ENCODE data around the gene PPP4R1.

The PPP4R1 gene

GRCh38 chr18:9549405-9549804 lies 65.0 kb downstream of the PPP4R1 start:
- ATAC-seq, result no peak
- no peak for DNase-seq

GRCh38 chr18:9547782-9548181 lies 66.6 kb downstream of the PPP4R1 start:
- no peak for DNase-seq
- ATAC-seq, result no peak

DNA sequence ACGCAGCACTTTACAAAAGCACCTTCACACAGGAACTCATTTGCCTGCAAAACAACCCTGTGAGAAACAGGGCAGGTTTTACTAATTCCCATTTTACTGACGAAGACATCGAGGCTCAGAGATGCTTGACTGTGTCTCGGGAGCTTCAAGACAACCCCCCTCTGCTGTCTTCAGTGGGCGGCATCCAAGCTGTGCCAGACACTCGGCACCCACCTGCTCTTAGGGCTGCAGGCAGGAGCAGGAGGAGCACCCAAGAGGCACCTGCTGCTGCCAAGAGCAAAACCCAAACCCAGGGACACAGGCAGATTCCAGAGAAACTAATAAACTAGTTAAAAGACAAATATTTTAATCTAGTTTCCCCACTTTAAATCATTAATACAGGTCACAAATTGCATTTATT lies 67.9 kb downstream of the PPP4R1 start:
- no peak for DNase-seq
- ATAC-seq, result no peak

GRCh38 chr18:9545029-9545428 lies 69.3 kb downstream of the PPP4R1 start:
- ATAC-seq, result no peak
- no peak for DNase-seq

DNA sequence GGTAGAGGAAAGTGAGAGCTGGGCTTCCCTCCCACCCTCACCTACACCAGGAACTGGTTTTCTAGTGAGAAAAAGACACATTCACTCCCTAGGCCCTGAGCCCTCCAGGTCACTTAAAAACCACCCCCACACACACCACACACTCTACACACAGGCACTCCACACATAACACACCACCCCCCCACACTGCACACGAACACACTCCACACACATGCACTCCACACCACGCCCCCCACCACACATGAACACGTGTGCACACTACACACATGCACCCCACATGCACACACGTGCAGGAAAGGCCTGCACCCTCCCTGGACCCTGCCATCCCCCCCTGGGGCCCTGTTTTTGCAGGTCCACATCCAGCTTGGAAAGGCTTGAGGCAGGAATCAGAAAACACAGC lies 71.4 kb downstream of the PPP4R1 start:
- ATAC-seq (no peak), DNase-seq (no peak)

DNA sequence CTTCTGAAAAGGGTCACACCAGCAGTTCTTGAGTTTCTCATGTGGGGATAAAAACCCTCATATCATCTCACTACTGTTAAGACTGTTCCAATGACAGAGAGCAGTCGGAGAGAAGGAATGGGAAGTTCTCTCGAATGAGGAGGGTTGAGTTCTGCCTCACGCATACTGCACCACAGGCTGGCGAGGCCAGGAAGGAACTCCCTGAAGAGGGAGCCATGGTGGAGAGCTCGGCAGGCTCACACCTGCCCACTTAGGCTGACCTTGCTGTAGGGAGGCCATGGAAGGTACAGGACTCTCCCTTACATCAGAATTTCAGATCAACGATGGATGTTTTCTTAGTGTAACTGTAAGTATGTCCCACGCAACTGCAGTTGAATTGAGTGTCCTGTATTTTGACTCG lies 74.4 kb downstream of the PPP4R1 start:
- ATAC-seq, result no peak

DNA sequence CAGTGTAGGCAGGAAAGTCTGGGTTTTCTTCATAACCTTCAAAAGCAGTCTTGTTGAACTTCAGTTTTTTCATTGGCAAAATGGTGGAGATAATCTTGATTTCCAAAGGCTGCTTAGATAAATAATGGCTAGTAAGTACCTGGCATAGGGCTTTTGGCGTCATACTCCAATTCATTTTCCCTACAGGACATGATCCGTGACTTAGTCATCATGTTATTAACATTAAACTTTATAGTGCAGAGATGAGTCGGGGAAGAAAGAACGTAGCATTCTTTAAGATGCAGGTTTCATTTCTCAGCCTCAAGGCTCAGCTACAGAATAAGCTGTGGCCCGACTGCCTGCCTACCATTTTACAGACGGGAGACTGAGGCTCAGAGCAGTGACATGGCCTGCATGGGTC lies 75.1 kb downstream of the PPP4R1 start:
- no peak for ATAC-seq

More for the DNA sequence above, 74.4 kb downstream of the PPP4R1 start:
- DNase-seq, result no peak

GRCh38 chr18:9537677-9538076 lies 76.7 kb downstream of the PPP4R1 start:
- ATAC-seq, result no peak
- DNase-seq, result no peak

More for the DNA sequence above, 75.1 kb downstream of the PPP4R1 start:
- no peak for DNase-seq

DNA sequence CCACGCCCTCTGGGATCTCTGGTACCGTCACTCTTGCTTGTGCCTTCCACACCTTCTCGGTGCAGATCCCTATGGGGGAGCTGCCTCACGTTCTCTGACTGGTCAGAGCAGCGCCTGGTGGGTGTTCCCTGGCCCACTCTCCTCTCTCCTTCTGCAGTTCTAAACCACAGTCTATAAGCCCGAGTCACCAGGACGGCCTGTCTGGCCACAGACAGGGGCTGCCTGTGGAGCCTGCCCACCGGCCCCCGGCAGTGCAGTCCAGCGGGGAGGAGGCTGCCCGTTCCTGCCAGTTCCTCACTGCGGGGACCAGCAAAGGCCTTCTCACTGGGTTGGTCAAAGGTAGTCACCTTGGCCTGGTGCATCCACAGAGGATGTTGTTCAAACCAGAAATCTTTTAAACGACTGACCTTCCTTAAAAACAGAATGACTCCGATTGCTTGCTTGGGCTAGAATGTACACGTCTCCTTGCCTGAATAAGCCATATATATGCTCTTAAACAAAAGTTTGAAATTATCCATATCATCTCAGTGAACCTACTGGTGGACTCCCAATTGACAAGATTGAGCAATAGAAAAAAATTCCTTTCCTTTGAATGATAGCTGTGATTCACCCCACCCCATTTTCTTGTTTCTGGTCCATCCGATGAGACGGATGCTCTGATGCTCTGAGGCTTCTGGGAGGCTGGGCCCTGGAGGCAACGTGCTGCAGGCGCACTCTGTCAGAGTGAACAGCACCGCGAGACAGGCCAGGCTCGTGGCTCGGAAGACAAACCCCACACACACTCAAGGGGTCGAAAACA lies 77.8 kb downstream of the PPP4R1 start:
- ATAC-seq (no peak), DNase-seq (no peak)

DNA sequence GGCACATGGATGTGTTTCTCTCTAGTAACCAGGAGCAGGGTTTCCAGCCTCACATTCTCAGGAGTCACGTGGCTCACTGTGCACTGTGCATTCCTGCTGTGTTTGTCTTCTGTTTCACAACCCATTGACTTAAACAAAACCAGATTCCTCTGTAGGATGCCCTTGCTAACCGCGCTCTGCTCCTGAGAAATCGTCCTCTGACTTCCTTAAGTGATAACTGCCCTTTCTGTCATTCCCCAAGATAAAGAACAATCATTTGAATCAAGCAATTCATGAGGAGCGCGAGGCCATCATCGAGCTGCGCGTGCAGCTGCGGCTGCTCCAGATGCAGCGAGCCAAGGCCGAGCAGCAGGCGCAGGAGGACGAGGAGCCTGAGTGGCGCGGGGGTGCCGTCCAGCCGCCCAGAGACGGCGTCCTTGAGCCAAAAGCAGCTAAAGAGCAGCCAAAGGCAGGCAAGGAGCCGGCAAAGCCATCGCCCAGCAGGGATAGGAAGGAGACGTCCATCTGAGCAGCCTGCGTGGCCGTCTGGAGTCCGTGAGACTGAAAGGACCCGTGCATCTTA lies 78.8 kb downstream of the PPP4R1 start:
- no peak for DNase-seq
- no peak for ATAC-seq

- DNase-seq, result no peak
- no peak for ATAC-seq
These were observed 79.5 kb downstream of the PPP4R1 start for GRCh38 chr18:9534844-9535243.

- ATAC-seq (no peak), DNase-seq (no peak)
These were observed 82.5 kb downstream of the PPP4R1 start for GRCh38 chr18:9531791-9532410.

DNA sequence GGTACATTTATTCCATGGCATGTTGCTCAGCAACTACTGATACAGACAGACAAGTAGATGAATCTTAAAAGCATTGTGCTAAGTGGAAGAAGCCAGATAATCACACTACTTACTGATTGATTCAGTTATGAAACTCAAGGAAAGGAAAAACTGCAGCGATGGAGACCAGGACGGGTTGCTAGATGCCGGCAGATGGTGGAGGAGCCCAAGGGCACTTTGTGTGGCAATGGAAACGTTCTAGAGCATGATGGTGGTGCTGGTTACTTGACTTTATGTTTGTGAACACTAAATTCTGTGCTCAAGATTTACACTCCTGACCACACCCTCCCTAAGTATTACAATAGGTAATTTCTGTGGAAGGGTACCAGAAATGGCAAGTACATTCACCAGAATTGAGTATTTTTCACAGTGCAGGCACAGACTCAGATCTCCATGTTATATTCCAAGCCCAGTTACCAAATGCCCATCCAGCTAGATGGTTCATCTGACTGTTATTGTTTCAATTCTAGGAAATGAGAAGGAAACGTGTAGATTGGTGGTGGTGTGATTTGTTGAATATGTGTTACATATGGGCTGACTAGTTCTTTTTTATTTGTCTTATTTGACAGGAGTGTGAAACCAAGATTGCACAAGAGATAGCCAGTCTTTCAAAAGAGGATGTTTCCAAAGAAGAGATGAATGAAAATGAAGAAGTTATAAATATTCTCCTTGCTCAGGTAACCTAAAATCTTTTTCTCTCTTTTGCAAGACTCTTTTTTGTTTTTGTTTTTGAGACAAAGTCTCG lies 83.9 kb downstream of the PPP4R1 start:
- DNase-seq, result no peak
- no peak for ATAC-seq

- no peak for ATAC-seq
- DNase-seq, result no peak
These were observed 87.9 kb downstream of the PPP4R1 start for GRCh38 chr18:9526458-9526857.

DNA sequence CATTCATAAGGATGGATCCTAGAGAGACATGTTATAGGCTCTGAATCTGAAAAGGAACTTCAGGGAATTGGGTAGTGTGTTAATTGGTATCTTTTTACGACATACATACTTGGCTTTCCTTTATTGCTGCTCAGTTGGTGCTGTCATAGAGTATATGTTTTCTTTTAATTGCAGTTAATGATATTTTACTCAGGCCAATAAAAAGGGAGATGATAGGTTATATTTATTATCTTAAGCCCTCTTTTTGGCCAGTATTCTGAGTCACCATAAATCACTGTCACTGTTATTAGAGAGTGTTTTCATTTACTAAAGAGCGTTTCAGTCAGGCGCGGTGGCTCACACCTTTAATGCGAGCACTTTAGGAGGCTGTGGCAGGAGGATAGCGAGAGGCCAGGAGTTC lies 91.4 kb downstream of the PPP4R1 start:
- ATAC-seq (no peak), DNase-seq (no peak)

- DNase-seq (no peak), ATAC-seq (no peak)
These were observed 92.6 kb downstream of the PPP4R1 start for GRCh38 chr18:9521770-9522169.

- DNase-seq (no peak), ATAC-seq (no peak)
These were observed 93.7 kb downstream of the PPP4R1 start for GRCh38 chr18:9520666-9521065.

DNA sequence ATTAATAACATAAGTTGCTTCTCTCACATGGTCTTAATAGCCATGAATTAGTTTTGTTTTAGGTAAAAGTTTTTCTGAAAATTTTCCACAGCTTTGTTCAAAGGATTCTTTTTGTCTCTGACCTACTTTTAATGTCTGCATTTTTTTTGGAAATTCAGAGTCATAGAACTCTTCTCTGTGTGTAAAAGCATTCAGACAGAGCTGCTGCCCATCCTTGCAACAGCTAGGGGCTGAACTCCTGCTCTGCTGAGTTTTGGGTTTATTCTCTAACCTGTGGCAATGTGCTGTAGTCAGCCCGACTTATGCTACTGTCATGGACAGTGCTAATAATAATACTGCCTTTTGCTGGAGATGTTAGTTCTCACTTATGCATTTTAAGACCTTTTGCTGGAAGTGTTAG lies 95.0 kb downstream of the PPP4R1 start:
- DNase-seq (no peak), ATAC-seq (no peak)

DNA sequence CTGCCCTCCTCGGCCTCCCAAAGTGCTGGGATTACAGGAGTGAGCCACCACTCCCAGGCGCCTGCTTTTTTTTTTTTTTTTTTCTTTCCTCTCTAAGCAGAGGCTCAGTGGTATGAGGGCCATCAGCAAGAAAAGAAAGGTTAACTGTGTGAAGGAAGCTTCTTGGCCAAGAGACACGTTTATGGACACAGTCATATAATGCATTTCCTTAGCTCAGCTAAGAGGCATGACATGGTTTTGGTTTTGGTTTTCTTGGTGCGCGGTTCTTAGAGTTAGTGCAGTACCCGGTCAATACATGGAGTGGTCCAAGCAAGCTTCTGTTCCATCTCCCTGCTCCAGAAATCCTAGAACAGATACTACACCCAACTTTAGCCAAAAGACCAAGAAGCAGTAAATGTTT lies 96.5 kb downstream of the PPP4R1 start:
- ATAC-seq (no peak), DNase-seq (no peak)

- ATAC-seq (peak; percentile 36), DNase-seq (no peak)
These were observed 97.8 kb downstream of the PPP4R1 start for GRCh38 chr18:9516437-9517064.

GRCh38 chr18:9513971-9514512 lies 100.3 kb downstream of the PPP4R1 start:
- ATAC-seq, result no peak
- DNase-seq, result no peak

GRCh38 chr18:9508446-9509025 lies 105.8 kb downstream of the PPP4R1 start:
- ATAC-seq (no peak), DNase-seq (no peak)

Measured in stimulated activated naive CD8-positive, alpha-beta T cell treated with anti-CD3 and anti-CD28 coated beads, Interleukin-15, Interleukin-2, amounts not matched to agents 100 U/mL and 50 U/mL, for 24 hours (primary cell).